ENCODE results near the gene SH3TC1.
A peak's percentile ranks its signal among the peaks of the same experiment; 100 is the strongest.

The SH3TC1 gene

DNA sequence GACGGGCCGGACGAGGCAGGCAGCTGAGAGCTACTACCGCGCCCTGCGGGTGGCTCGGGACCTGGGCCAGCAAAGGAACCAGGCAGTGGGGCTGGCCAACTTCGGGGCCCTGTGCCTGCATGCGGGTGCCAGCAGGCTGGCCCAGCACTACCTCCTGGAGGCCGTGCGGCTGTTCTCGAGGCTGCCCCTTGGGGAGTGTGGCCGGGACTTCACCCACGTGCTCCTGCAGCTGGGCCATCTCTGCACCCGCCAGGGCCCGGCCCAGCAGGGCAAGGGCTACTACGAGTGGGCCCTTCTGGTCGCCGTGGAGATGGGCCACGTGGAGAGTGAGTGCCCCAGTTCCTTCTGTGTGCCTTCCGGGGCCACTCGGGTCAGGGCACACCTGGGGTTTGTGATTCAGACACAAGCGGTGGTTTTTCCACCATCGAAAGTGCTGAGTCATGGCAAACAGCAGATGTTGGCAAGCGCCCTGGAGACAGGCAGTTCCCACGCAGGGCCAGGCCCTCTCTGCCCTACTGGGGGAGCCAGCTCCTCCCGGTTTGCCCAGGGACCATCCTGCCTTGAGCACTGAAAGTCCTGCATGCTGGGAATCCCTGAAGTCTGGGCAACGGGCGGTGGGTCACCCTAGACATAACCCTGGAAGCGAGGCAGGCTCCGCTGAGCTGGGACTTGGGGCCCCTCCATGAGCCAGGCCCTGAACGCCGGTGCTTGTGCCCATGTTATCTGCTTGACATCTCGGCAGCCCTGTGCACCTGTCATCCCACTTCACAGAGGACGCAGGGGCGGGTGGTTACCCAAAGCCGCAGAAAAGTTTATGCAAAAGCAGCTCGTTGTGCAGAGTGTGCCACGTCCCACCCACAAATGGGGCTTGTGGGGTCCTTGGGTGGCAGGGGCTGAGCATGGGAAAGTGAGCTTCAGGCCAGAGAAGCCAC lies 29.5 kb downstream of the SH3TC1 start:
- peak; percentile 42 for DNase-seq (ENCODE audit: low spot score)
- CTCF ChIA-PET = no interaction called here
- TF ChIP-seq, protein P1, sequence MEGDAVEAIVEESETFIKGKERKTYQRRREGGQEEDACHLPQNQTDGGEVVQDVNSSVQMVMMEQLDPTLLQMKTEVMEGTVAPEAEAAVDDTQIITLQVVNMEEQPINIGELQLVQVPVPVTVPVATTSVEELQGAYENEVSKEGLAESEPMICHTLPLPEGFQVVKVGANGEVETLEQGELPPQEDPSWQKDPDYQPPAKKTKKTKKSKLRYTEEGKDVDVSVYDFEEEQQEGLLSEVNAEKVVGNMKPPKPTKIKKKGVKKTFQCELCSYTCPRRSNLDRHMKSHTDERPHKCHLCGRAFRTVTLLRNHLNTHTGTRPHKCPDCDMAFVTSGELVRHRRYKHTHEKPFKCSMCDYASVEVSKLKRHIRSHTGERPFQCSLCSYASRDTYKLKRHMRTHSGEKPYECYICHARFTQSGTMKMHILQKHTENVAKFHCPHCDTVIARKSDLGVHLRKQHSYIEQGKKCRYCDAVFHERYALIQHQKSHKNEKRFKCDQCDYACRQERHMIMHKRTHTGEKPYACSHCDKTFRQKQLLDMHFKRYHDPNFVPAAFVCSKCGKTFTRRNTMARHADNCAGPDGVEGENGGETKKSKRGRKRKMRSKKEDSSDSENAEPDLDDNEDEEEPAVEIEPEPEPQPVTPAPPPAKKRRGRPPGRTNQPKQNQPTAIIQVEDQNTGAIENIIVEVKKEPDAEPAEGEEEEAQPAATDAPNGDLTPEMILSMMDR (conservative IDR thresholded peaks at IDR 0.05; ENCODE audit: low read depth) = no peak
- H3K27ac ChIP-seq = peak overlapping the region; percentile 82
- POLR2A ChIA-PET (ENCODE audit: low non-redundant PET) = no interaction called here

DNA sequence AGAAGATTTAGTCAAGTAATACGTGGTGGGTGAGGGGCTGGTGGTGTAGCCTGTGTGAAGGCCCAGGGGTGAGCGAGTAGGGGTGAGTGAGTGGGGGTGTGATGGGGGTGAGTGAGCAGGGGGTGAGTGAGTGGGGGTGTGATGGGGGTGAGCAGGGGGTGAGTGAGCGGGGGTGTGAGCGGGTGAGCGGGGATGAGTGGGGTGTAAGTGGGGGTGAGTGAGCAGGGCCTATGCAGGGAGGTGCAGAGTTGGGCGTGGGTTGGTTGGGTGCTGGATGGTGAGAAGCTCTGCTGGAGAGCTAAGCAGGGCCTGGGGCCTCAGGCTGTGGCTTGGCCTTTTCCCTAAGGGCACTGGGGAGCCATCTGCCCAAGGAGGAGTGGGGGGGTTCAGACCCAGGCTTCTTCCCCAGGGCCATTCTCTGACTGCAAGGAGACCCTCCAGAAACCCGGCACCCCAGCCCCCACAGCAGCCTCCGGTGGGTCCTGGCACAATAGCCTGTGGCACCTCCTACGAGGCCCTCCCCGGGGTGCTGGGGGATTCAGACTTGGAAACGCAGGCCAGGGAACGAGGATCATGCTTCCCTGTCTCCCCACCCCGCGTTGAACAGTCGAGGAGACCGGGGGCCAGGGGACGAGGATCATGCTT lies 30.4 kb downstream of the SH3TC1 start:
- peak overlapping the region; percentile 82 for H3K27ac ChIP-seq
- TF ChIP-seq, protein P1 (conservative IDR thresholded peaks at IDR 0.05; ENCODE audit: low read depth) = no peak
- ChIA-PET POLR2A (ENCODE audit: low non-redundant PET) (no interaction called here), CTCF (no interaction called here)
- DNase-seq (ENCODE audit: low spot score) = no peak

DNA sequence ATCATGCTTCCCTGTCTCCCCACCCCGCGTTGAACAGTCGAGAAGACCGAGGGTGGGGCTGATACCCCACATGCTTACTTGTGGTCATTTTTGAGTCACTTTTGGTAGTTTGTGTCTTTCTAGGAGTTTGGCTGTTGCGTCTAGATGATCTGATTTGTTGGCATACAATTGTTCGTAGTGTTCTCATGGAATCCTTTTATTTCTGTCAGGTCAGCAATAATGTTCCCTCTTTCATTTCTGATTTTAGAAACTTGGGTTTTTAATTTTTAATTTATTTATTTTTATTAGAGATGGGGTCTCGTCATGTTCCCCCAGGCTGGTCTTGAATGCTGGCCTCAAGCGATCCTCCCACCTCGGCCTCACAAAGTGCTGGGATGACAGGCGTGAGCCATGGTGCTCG lies 30.9 kb downstream of the SH3TC1 start:
- DNase-seq (ENCODE audit: low spot score) = no peak
- POLR2A ChIA-PET (ENCODE audit: low non-redundant PET) = no interaction called here
- H3K27ac ChIP-seq = peak overlapping the region; percentile 82; the same call in 1 of the 2 replicates
- TF ChIP-seq, protein P1 (conservative IDR thresholded peaks at IDR 0.05; ENCODE audit: low read depth) = no peak
- CTCF ChIA-PET = no interaction called here

DNA sequence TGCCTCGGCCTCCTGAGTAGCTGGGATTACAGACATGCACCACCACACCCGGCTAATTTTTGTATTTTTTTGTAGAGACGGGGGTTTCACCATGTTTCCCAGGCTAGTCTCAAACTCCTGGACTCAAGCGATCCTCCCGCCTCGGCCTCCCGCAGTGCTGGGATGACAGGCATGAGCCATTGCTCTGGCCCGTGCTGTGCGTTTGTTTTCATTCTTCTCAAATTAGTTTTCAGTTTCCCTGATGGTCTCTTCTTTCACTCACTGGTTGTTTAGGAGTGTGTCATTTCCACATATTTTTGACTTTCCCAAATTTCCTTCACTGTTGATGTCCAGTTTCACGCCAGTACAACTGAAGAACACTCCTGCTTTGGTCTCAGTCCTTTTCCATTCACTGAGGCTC lies 31.8 kb downstream of the SH3TC1 start:
- no peak for DNase-seq (ENCODE audit: low spot score)
- TF ChIP-seq, protein P1 (conservative IDR thresholded peaks at IDR 0.05; ENCODE audit: low read depth) = no peak
- ChIA-PET CTCF (no interaction called here), POLR2A (ENCODE audit: low non-redundant PET) (no interaction called here)
- H3K27ac ChIP-seq = peak overlapping the region; percentile 11; the same call in 1 of the 2 replicates

DNA sequence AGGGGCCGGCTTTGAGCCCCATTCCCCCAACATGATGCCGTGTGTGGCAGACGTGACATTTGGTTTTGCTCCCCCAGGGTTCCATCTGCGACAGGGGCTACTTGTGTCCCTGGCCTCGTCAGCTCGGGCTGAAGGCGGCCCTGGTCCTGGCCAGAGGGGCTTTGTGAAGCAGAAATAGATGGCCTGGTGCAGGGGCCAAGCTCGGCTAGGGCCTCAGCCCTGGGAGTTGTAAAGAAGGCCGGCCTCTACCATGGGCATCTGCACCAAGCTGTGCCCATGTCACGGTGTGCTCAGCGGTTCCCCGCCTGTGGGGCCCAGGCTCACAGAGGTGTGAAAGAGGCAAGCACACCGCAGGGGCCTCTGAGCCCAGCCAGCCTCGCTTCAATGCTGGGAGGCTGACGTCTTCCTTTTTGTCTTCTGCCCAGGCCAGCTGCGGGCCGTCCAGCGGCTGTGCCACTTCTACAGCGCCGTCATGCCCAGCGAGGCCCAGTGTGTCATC lies 32.5 kb downstream of the SH3TC1 start:
- POLR2A ChIA-PET (ENCODE audit: low non-redundant PET) = no interaction called here
- TF ChIP-seq, protein P1 (conservative IDR thresholded peaks at IDR 0.05; ENCODE audit: low read depth) = no peak
- no peak for DNase-seq (ENCODE audit: low spot score)
- CTCF ChIA-PET = interaction anchor here (1.2 kb wide), 1 partner anchor 10 kb away, joined by 5 read pairs; no protein-coding TSS in a partner anchor
- H3K27ac ChIP-seq = peak overlapping the region; percentile 11; the same call in 1 of the 2 replicates

DNA sequence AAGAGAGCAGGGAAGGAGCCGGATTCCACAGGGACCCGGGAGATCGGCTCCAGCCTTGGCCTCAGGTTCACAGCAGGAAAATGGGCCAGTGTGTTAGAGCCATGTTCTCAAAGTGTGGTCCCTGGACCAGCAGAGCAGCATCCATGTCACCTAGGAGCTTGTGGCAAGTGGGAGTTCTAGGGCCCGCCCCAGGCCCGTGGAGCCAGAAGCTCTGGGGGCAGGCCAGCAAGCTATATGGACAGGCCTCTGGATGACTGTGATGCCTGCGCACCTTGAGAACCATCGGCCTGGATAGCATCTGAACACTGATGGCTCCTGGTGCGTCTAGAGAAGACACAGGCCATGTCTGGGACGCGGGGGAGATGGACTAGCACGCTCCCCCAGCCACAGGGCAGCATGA lies 33.7 kb downstream of the SH3TC1 start:
- CTCF ChIA-PET = no interaction called here
- DNase-seq (ENCODE audit: low spot score) = no peak
- TF ChIP-seq, protein P1 (conservative IDR thresholded peaks at IDR 0.05; ENCODE audit: low read depth) = no peak
- POLR2A ChIA-PET (ENCODE audit: low non-redundant PET) = no interaction called here
- H3K27ac ChIP-seq = no peak overlapping the region
